ENCODE measurements around the gene MGMT.

Gene MGMT

DNA sequence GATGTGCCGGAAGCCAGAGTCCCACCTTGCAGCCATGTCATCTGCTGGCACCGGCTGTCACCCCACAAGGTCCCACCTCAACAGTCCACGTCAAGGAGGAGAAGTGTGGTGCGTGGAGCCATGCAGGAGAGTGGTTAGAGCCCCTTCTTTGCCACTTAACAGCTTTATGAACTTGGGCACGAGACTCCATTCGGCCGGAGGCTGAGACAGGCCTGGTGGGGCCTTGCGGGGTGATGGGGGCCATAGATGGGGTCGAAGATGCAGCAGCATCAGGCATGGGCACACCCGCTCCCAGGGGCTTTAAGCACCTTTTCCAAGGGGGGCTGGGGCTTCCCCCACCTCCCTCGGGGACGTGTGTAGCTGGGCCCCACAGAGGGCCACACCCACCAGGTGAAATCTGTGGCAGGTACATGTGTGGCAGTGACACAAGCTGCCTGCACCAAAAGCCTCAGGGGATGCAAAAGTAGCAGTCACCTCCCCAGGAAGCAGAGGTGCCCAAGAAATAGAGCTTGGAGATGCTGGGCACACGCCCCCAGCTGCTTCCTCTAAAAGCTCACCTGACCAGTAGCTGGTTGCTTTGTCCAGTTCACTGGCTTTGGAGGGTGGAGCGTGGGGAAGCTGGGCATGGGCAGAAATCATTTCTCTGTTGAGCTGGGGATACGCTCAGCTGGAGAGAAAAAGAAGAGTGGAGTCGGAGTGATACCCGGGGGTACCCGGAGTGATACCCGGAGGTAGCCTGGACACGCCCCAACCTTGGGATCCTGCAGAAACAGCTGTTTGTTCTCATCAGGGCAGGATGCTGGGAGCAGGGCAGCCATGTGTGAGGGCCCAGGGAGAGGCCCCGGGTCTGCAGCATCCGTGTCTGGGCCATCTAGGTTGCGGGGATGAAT, 297.2 kb downstream of the MGMT start:
- no peak for DNase-seq

DNA sequence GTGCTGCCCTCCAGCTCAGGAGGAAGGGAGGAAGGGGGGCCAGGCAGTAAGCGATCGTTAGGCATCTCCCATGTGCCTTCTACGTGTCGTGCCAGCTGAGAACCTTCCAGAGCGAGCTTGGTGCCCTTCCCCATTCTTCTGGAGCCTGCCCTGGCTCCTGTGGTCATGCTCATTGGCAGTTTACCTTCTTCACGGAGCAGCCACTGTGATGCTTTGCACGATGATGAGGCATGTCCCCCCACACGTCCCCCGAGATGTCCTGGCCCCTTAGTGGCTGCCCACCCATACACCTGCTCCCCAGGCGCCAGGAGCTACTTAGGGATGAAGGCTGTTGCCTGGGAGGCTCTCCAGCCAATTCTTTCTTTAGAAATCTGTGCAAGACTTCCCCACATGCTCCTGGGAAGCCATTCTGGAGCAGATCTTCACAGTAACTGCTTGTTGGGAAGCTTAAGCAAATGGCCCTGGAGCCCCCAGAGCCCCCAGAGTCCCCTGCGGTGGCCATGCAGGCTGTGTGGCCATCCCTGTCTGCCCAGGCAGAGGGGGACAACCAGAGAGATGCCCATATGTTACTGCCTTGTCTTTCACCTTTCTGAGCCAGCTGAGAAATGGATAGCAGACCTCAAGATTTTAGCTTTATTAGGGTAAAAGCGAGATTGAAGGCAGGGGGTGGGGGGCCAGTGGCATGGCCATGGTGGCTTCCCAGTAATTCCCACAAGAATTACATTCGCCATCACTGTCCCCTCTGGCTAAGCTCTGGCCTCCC, 298.0 kb downstream of the MGMT start:
- DNase-seq = no peak

DNA sequence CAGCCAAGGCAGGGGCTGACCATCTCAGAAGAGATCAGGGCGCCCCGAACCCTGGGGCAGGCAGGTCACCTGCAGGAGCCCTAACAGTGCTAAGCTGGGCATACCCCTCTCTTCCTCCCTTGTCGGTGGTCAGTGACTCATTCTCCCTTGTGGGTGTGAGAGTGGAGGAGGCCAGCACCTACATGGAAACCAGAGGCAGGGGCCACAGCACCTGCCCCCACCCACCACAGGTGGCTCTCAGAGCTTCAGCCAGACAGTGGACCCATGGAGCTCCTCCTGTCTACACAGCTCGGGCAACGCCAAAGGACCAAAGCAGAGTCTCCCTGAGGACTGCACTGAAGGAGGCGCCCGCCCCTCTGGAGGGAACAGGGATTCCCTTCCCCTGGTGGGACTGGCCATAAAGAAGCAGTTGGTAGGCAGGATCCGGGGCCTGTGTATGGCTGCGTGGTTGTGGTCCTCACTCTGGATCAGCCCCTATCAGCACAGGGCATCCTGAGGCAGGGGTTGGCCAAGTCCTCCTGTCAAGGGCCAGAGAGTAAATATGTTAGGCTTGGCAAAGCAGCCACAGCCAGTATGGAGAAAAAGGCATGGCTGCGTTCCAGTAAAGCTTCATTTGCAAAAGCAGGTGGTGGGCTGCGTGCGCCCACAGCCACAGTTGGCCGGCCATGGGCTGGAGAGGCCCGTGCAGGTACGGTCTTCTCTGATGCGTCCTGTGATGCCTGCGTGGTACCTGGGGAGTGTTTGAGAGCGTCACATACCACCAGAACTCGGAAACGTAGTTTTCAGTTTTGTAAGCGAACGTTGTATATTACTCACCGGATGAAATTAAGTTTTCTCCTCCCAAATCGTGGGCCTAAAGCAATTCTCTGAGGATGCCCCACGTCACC, 298.9 kb downstream of the MGMT start:
- no peak for DNase-seq

DNA sequence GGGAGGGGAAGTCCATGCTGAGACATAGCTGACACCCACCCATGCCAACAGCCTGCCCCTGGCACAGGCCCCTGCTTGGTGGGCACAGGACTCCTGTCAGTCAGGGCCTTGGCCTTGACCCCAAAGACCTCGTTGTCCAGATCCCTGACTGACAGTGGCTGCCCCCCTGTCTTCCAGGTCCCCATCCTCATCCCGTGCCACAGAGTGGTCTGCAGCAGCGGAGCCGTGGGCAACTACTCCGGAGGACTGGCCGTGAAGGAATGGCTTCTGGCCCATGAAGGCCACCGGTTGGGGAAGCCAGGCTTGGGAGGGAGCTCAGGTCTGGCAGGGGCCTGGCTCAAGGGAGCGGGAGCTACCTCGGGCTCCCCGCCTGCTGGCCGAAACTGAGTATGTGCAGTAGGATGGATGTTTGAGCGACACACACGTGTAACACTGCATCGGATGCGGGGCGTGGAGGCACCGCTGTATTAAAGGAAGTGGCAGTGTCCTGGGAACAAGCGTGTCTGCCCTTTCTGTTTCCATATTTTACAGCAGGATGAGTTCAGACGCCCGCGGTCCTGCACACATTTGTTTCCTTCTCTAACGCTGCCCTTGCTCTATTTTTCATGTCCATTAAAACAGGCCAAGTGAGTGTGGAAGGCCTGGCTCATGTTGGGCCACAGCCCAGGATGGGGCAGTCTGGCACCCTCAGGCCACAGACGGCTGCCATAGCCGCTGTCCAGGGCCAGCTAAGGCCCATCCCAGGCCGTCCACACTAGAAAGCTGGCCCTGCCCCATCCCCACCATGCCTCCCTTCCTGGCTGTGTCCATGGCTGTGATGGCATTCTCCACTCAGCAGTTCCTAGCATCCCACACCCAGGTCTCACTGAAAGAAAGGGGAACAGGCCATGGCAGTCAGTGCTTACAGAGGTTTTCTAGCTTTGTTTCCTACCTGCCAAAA, 299.8 kb downstream of the MGMT start:
- DNase-seq = no peak

GRCh38 chr10:129767751-129768150, 300.7 kb downstream of the MGMT start:
- no peak for DNase-seq

- no peak for DNase-seq
Observed at GRCh38 chr10:129768437-129769355, 301.7 kb downstream of the MGMT start.

DNA sequence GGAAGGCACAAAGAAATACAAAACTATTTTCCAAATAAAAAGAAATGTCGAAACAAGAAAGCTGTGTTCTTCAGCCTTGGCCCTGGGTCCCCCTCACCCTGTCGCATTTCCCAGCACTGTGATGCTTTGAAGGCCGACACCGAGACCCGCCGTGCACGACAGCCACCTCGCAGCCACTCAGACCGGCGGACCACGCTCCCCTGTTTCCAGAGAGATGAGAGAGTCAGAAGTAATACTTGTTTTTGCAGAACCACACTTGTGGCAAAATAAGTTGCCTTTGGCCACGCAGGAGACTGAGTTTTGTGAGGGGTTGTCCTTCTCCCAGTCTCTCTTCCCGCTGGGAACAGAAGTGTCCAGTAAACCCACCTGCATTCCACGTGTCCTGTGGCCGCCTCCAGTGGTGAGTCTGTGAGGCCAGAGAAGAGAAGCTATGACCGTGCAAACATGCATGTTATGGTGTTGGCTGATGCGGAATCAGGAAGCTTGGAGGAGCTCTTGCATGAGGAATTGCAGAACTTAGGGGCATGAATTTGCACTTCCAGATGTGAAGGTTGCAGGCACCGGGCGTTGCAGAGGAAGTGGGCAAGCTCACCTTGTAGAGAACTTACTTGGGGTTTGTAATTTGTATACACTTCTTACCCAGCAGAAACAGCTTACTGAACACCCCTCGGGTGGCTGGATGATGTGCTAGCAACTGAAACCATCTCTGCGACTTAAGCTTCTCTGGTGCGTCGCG, 302.5 kb downstream of the MGMT start:
- DNase-seq = no peak

GRCh38 chr10:129770286-129770685, 303.2 kb downstream of the MGMT start:
- DNase-seq = no peak

DNA sequence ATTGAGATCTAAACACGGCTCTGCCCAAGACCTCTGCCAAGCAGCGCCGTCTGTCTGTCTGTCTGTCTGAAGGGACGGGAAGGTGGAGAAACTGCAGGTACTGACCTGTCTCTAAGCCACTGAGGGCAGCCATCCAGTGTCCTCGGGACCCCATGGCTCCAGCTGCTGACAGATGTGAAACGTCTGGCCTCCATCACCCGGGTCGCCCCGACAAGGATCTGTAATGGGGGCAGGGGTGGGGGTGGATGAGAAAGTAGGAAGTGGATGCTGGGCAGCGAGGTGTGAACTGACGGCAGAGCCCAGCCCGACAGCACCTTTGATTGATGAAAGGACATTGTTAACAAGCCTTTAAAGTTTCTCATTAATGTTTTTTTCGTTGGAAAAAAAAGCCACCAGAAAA, 304.0 kb downstream of the MGMT start:
- DNase-seq = no peak

DNA sequence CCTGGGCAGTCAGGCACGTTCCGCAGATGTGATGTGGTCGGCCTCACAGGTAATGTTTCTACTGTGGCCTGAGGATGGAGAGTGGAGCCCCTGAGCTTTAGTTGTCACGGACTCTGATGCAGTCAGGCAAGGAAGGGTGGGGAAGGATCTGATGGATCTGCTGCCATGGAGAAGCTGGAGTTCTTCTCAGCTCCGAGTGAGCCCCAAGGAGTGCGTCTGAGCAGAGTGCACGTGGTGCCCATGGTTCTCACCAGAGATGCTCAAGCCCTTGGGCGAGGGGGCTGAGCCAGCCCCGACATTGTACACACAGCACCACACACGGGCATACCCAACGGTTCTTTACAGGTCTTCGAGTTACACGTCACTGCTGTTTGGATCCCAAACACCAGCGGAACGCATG, 304.5 kb downstream of the MGMT start:
- no peak for DNase-seq

DNA sequence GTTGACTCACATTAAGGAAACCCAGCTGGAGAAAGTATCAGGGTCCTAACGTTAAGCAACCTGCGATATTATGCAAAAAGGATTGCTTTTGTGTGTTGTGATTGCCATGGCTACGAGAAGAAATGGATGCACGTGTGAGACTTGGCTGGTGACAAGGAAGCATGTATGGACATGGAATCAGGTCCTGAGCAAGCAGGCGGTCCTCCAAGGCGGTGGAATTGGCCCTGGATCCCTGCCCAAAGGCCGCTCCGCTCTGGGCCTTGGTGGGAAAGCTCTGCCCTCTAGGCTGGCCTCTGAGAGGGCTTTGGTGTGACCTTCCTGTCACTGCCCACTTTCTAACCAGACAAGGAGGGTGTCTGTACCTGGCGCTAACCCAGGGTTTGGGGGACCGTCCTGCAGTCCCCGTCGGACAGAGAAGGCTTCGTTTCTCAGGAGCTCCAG, 305.0 kb downstream of the MGMT start:
- no peak for DNase-seq

GRCh38 chr10:129772468-129773358, 305.7 kb downstream of the MGMT start:
- no peak for DNase-seq

- DNase-seq = no peak
Observed at GRCh38 chr10:129773359-129773990, 306.4 kb downstream of the MGMT start.

- no peak for DNase-seq
Observed at GRCh38 chr10:129774082-129774735, 307.2 kb downstream of the MGMT start.

GRCh38 chr10:129774736-129775401, 307.8 kb downstream of the MGMT start:
- DNase-seq = no peak

- DNase-seq = no peak
Observed at GRCh38 chr10:129775681-129776080, 308.6 kb downstream of the MGMT start.

DNA sequence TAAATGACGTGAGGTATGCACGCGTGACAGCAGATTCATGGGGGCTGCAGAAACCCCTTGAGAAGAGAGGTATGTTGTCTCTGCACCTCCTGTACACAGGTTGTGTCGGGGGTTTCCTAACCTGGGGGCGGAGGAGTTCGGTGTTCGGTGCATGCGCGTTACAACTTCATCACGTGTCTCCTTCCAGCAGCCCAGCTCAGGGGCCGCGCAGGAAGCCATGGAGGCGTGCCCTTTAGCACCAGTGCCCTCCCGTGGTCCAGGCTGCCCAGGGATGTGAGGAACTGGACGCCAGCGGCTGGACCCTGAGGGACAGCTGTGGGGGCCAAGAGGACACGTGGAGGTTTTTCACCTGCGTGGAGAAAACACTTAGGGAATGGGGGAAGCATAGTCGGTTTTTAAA, 310.6 kb downstream of the MGMT start:
- DNase-seq = no peak

Measured in fibroblast of skin of back (primary cell).